Panc1 (cell line): ENCODE results near the gene EPGN. TPM values are rescaled to one million over a fixed set of nuclear protein-coding genes. Genes with fewer than 3 reads are reported as not detected.

Experiments used
- ATAC-seq: fragments of 200-7000 bp; cut with Tn5 transposase; 2 replicates; pipeline ENCODE4 v1.9.1; 2020; ENCODE audit warnings: mild to moderate bottlenecking, moderate library complexity
- BruUV-seq: library from RNA; stranded (reverse); fragments of 400-500 nt; replicated peaks from 2 replicates; lab custom pipeline; 2021; lab: Mats Ljungman, UMichigan
- CTCF ChIA-PET: fragments of 300-600 bp; sonication (Branson Sonifier 250); formaldehyde crosslinking; loops from one replicate; lab custom pipeline; 2022; ENCODE audit warnings: antibody characterized with exemption; lab: Charles Lee
- POLR2A ChIA-PET: fragments of 300-600 bp; sonication (Branson Sonifier 250); formaldehyde crosslinking; loops from one replicate; lab custom pipeline; 2022; ENCODE audit warnings: antibody characterized with exemption; lab: Charles Lee
- DNase-seq: peaks from one replicate; pipeline ENCODE4 v3.0.0-alpha.2; 2010; ENCODE audit warnings: low read depth, low spot score
- H3K27ac ChIP-seq: 2 replicates; pipeline ENCODE4 v1.5.1; 2011; ENCODE audit warnings: mild to moderate bottlenecking, low read length, inconsistent platforms
- H3K27me3 ChIP-seq: fragments of 200-500 bp; sonication (Bioruptor generic); 2 replicates; pipeline ENCODE4 v1.6.0; 2014; ENCODE audit warnings: low read length, inconsistent platforms; ENCODE audit not compliant: control insufficient read depth, insufficient read depth
- H3K36me3 ChIP-seq: fragments of 200-500 bp; sonication (Bioruptor generic); 2 replicates; pipeline ENCODE4 v1.5.1; 2014; ENCODE audit warnings: inconsistent platforms, mild to moderate bottlenecking, low read length, moderate library complexity; ENCODE audit not compliant: control insufficient read depth, insufficient read depth
- H3K4me1 ChIP-seq: 2 replicates; pipeline ENCODE4 v1.5.1; 2011; ENCODE audit warnings: inconsistent platforms, mild to moderate bottlenecking, low read length, moderate library complexity; ENCODE audit not compliant: control insufficient read depth, insufficient read depth
- H3K4me3 ChIP-seq, 2 experiments: 2 replicates each; pipeline ENCODE4 v1.5.1; 2011 to 2012; ENCODE audit warnings: low read depth in 2 of 2, low read length in 2 of 2, mild to moderate bottlenecking in 2 of 2, inconsistent platforms in 1 of 2, moderate library complexity in 1 of 2
- H3K9me3 ChIP-seq: fragments of 200-500 bp; sonication (Bioruptor generic); 2 replicates; pipeline ENCODE4 v1.5.1; 2014; ENCODE audit warnings: low read depth, mild to moderate bottlenecking, inconsistent platforms, low read length, moderate library complexity; ENCODE audit not compliant: control insufficient read depth, insufficient read depth
- CTCF ChIP-seq: fragments of 450-650 bp; IDR thresholded peaks from 2 replicates; pipeline ENCODE4 v1.5.1; 2017; ENCODE audit warnings: mild to moderate bottlenecking
- POLR2AphosphoS5 ChIP-seq: IDR thresholded peaks from 2 replicates; pipeline ENCODE4 v1.6.1; 2012; ENCODE audit warnings: mild to moderate bottlenecking, low read depth, low read length, moderate library complexity
- REST ChIP-seq, 2 experiments: IDR thresholded peaks; 2 replicates each; pipeline ENCODE4 v1.6.1; 2011 to 2012; ENCODE audit warnings: low read depth in 2 of 2, control low read depth in 1 of 2, low read length in 1 of 2, mild to moderate bottlenecking in 1 of 2, moderate library complexity in 1 of 2; ENCODE audit not compliant: insufficient read depth in 1 of 2
- SIN3A ChIP-seq: IDR thresholded peaks from 2 replicates; pipeline ENCODE4 v1.6.1; 2012; ENCODE audit warnings: low read depth, mild to moderate bottlenecking, low read length, moderate library complexity, borderline replicate concordance; ENCODE audit not compliant: insufficient read depth
- TCF7L2 ChIP-seq: IDR thresholded peaks from 2 replicates; pipeline ENCODE4 v1.6.1; 2011; ENCODE audit warnings: mild to moderate bottlenecking, low read depth, low read length, inconsistent platforms
- in situ Hi-C: cut with HindIII; loops from 2 replicates; pipeline ENCODE4 v1.10.0; 2016; ENCODE audit warnings: low sequenced_read_pairs, low pct_unique_long_range_greater_than_20kb
- intact Hi-C: fragments of 100-400 bp; cut with micrococcal nuclease; formaldehyde crosslinking; loops from one replicate; pipeline ENCODE4 v1.10.0; 2022; ENCODE audit not compliant: unreplicated experiment
- total RNA-seq: library from RNA; stranded (reverse); gene quantifications from one replicate; pipeline ENCODE4 v1.2.1, GENCODE V29; 2021; ENCODE audit not compliant: unreplicated experiment

Gene EPGN
- total RNA-seq, 1 experiment from 2014 or later: not detected

DNA sequence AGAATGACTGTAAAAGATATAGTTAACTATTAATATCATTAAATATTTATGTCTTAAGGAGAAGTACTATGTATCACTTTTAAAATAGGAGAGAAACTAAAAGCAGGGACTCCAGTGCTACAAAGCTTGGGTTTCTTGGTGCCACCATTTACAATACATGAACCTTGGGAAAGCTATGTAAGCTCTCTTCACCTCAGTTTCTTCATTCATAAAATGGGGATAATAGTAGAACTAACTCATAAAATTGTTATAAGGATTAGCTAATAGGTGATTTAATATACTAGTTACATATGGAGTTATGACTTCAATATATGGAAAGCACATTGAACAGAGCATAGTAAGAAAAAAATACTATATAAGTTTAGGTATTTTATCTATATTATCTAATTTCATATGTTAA, 23.7 kb downstream of the EPGN start:
- no TSS peak for BruUV-seq
- ChIA-PET POLR2A (no interaction called here), CTCF (no interaction called here)
- in situ Hi-C loops: no loop called here
- Histone ChIP-seq H3K27me3 (no peaks in the 10 kb centered on the region), H3K27ac (no peak overlapping the region), H3K4me3 (no peak overlapping the region), H3K9me3 (no peaks in the 10 kb centered on the region), H3K4me1 (no peaks in the 10 kb centered on the region), H3K36me3 (no peaks in the 10 kb centered on the region)
- DNase-seq: no peak
- TF ChIP-seq TCF7L2: no peak
- no peak for TF ChIP-seq SIN3A
- TF ChIP-seq POLR2AphosphoS5: no peak
- no peak for TF ChIP-seq REST (IDR thresholded peaks at IDR 0.05; ENCODE audit: insufficient read depth in 1 of 2, low read depth in 2 of 2, low read length in 1 of 2)
- TF ChIP-seq CTCF: no peak
- intact Hi-C loops: no loop called here
- ATAC-seq: no peak

- CTCF ChIA-PET: no interaction called here
- no peaks in the 10 kb centered on the region for H3K4me1 ChIP-seq
- DNase-seq (no peak), ATAC-seq (no peak)
- intact Hi-C loops (no loop called here), in situ Hi-C loops (no loop called here)
- H3K27ac ChIP-seq: no peak overlapping the region
- H3K9me3 ChIP-seq: no peaks in the 10 kb centered on the region
- H3K4me3 ChIP-seq: no peak overlapping the region
- no TSS peak for BruUV-seq
- no peaks in the 10 kb centered on the region for H3K36me3 ChIP-seq
- TF ChIP-seq TCF7L2: no peak
- POLR2A ChIA-PET: no interaction called here
- H3K27me3 ChIP-seq: no peaks in the 10 kb centered on the region
Measured at GRCh38 chr4:74334636-74335035, 26.4 kb downstream of the EPGN start.

GRCh38 chr4:74335341-74336021, 27.2 kb downstream of the EPGN start:
- no peak for DNase-seq
- ATAC-seq: no peak
- Histone ChIP-seq H3K4me1 (no peaks in the 10 kb centered on the region), H3K36me3 (no peaks in the 10 kb centered on the region), H3K27me3 (no peaks in the 10 kb centered on the region), H3K9me3 (no peaks in the 10 kb centered on the region), H3K27ac (no peak overlapping the region), H3K4me3 (no peak overlapping the region)
- in situ Hi-C loops: no loop called here
- ChIA-PET POLR2A (no interaction called here), CTCF (no interaction called here)
- TF ChIP-seq REST (IDR thresholded peaks at IDR 0.05; ENCODE audit: insufficient read depth in 1 of 2, low read depth in 2 of 2, low read length in 1 of 2) (no peak), TCF7L2 (no peak), CTCF (no peak), SIN3A (no peak), POLR2AphosphoS5 (no peak)
- intact Hi-C loops: no loop called here
- no TSS peak for BruUV-seq
